BJ (cell line): ENCODE measurements around the gene GPC6. TPM values are rescaled to one million over a fixed set of nuclear protein-coding genes. Genes with fewer than 3 reads are reported as not detected.

Source experiments
- CTCF ChIA-PET: fragments of 350-600 bp; formaldehyde crosslinking; extraction: SDS; loops from one replicate; lab custom pipeline; 2021; ENCODE audit warnings: antibody characterized with exemption, inconsistent platforms; lab: Yijun Ruan, JAX
- POLR2A ChIA-PET: fragments of 300-600 bp; sonication (Branson Sonifier 250); formaldehyde crosslinking; extraction: SDS; loops from one replicate; lab custom pipeline; 2021; ENCODE audit warnings: antibody characterized with exemption; lab: Charles Lee
- DNase-seq: peaks from one replicate; pipeline ENCODE4 v3.0.0-alpha.2; 2011; ENCODE audit warnings: low read depth
- H3K27me3 ChIP-seq: 2 replicates; pipeline ENCODE4 v1.6.0; 2011; ENCODE audit warnings: low read length; ENCODE audit not compliant: control insufficient read depth, insufficient read depth
- H3K36me3 ChIP-seq: 2 replicates; pipeline ENCODE4 v1.5.1; 2011; ENCODE audit warnings: low read length; ENCODE audit not compliant: control insufficient read depth, insufficient read depth
- H3K4me3 ChIP-seq: 2 replicates; pipeline ENCODE4 v1.5.1; 2011; ENCODE audit warnings: low read depth, mild to moderate bottlenecking, control low read depth, low read length
- CTCF ChIP-seq: IDR thresholded peaks from 2 replicates; pipeline ENCODE4 v1.5.1; 2011; ENCODE audit warnings: low read depth, mild to moderate bottlenecking, control low read depth, inconsistent platforms, low read length, moderate library complexity; ENCODE audit not compliant: insufficient read depth
- polyA plus RNA-seq: library from polyadenylated mRNA; depleted of rRNA; stranded (reverse); fragments of >200 nt; gene quantifications from 2 replicates; pipeline ENCODE4 v1.2.3, GENCODE V29; 2011

GPC6 gene
- polyA plus RNA-seq, 1 experiment = 23.0 TPM

DNA sequence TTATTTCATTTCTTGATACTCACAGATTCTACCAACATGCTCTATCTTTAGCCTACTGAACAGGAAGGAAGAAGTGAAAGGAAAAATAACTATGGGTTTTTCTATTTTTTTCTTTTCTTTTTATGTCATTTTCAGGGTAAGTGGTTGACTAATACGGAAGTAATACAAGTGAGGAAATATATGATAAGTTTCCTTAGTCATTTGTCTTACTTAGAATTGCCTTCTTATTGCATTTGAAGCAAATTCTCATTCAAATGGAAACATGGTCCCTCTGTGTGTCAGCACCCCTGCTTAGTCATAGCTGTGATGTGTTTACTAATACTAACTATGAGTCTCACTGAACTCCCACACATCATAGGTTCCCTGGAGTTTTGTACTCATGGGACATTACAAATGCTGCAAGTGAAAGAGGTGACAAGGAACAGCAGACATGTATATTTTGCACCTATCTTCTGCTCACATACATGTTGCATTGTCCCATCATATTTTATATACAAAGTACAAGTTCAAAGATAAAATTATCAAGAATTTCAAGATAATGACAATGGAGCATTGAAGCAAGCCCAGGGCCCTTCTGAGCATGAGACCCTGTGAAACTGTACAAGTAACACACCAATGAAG, 1192.8 kb downstream of the GPC6 start:
- DNase-seq = no peak
- ChIA-PET POLR2A (no interaction called here), CTCF (interaction anchor here (1.2 kb wide), 1 partner anchor 16 kb away, joined by 3 read pairs; no protein-coding TSS in a partner anchor)
- Histone ChIP-seq H3K36me3 (no peaks in the 10 kb centered on the region), H3K27me3 (no peaks in the 10 kb centered on the region; the same call in 1 of the 2 replicates), H3K4me3 (no peak overlapping the region)
- no peak for TF ChIP-seq CTCF

DNA sequence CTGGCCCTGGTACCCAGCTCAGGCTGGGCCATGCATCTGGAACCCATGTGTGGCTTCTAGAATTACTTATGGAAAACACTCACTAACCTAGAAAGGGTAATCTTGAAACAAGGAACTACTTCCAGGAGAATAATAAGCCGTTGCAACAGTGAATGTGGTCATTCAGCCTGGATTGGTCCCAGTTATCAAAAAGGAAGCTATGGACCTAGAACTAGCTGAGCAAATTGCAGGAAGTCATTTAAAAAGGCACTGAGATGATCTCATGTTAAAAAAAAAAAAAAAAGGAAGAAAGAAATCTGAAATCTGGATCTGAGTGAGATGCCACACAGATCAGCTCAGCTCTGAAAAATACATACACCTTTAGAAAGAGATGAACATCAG, 1193.3 kb downstream of the GPC6 start:
- Histone ChIP-seq H3K4me3 (no peak overlapping the region), H3K27me3 (no peaks in the 10 kb centered on the region; the same call in 1 of the 2 replicates), H3K36me3 (no peaks in the 10 kb centered on the region)
- no peak for TF ChIP-seq CTCF
- CTCF ChIA-PET = interaction anchor here (1.2 kb wide), 1 partner anchor 15 kb away, joined by 3 read pairs; no protein-coding TSS in a partner anchor
- POLR2A ChIA-PET = no interaction called here
- no peak for DNase-seq

- CTCF ChIA-PET = interaction anchor here (1.0 to 1.2 kb wide), 3 partner anchors 8 to 190 kb away, joined by 3 read pairs; no protein-coding TSS in a partner anchor
- Histone ChIP-seq H3K27me3 (no peaks in the 10 kb centered on the region), H3K36me3 (no peaks in the 10 kb centered on the region), H3K4me3 (no peak overlapping the region)
- no peak for DNase-seq
- POLR2A ChIA-PET = no interaction called here
- TF ChIP-seq CTCF = no peak
These were observed 1200.8 kb downstream of the GPC6 start for GRCh38 chr13:94427313-94427953.

GRCh38 chr13:94431574-94431973, 1205.0 kb downstream of the GPC6 start:
- Histone ChIP-seq H3K27me3 (no peaks in the 10 kb centered on the region), H3K4me3 (no peak overlapping the region), H3K36me3 (no peaks in the 10 kb centered on the region)
- no peak for DNase-seq
- ChIA-PET CTCF (interaction anchor here (2.4 kb wide), 1 partner anchor 186 kb away, joined by 10 read pairs; no protein-coding TSS in a partner anchor), POLR2A (no interaction called here)
- no peak for TF ChIP-seq CTCF

DNA sequence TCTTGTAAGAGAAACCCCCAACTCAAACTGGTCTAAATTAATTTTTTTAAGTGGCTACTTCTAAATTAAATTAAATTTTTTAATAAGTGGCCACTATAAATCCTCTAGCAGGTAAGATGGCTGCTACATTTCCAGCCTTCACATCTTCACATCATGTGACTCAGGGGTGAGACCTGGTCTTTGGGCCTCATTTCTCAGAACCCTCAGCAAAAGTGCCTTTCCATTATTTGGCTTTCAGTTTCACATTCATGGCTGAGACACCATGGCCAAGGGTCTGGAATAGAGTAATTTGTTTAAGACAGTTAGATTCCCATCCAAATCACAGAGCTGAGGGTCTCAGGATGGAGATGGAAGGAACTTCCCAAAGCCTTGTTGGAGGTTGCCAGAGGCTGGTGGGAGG, 1205.4 kb downstream of the GPC6 start:
- no peak for TF ChIP-seq CTCF
- ChIA-PET CTCF (interaction anchor here (0.8 to 2.4 kb wide), 2 partner anchors 15 to 186 kb away, joined by 4 to 10 read pairs; no protein-coding TSS in a partner anchor), POLR2A (no interaction called here)

More for the DNA sequence above, 1205.4 kb downstream of the GPC6 start:
- no peaks in the 10 kb centered on the region for H3K36me3 ChIP-seq
- no peak overlapping the region for H3K4me3 ChIP-seq
- no peaks in the 10 kb centered on the region for H3K27me3 ChIP-seq
- DNase-seq = no peak
